Trophoblast cell (in vitro differentiated cells and primary cell): ENCODE data around the gene RAD23A.

ENCODE experiments used
- DNase-seq, 2 donors: peaks; one replicate each; pipeline ENCODE4 v3.0.0-alpha.2; 2016
- H2AFZ ChIP-seq: 2 replicates; pipeline ENCODE4 v1.6.1; 2013; ENCODE audit warnings: low read length, moderate library complexity, mild to moderate bottlenecking; ENCODE audit not compliant: insufficient read depth, poor library complexity
- H2AK5ac ChIP-seq: 2 replicates; pipeline ENCODE4 v1.6.1; 2013; ENCODE audit warnings: mild to moderate bottlenecking, low read length
- H2BK120ac ChIP-seq: 2 replicates; pipeline ENCODE4 v1.6.1; 2013; ENCODE audit warnings: low read length, mild to moderate bottlenecking, moderate library complexity; ENCODE audit not compliant: insufficient read depth, poor library complexity
- H2BK12ac ChIP-seq: 2 replicates; pipeline ENCODE4 v1.6.1; 2013; ENCODE audit warnings: mild to moderate bottlenecking, low read length, moderate library complexity
- H2BK5ac ChIP-seq: 2 replicates; pipeline ENCODE4 v1.6.1; 2013; ENCODE audit warnings: low read length, low read depth, moderate library complexity, mild to moderate bottlenecking; ENCODE audit not compliant: poor library complexity
- H3K14ac ChIP-seq: 2 replicates; pipeline ENCODE4 v1.6.1; 2013; ENCODE audit warnings: mild to moderate bottlenecking, low read length
- H3K18ac ChIP-seq: 2 replicates; pipeline ENCODE4 v1.6.1; 2013; ENCODE audit warnings: mild to moderate bottlenecking, low read length
- H3K23ac ChIP-seq: 2 replicates; pipeline ENCODE4 v1.6.1; 2013; ENCODE audit warnings: low read length
- H3K27ac ChIP-seq: 2 replicates; pipeline ENCODE4 v1.5.1; 2013; ENCODE audit warnings: low read depth, mild to moderate bottlenecking, inconsistent platforms, low read length, moderate library complexity
- H3K27me3 ChIP-seq: 2 replicates; pipeline ENCODE4 v1.6.1; 2013; ENCODE audit warnings: inconsistent platforms, mild to moderate bottlenecking, low read length, moderate library complexity; ENCODE audit not compliant: insufficient read depth
- H3K36me3 ChIP-seq, 2 experiments: 1 replicate in 1 of 2; 2 replicates in 1 of 2; pipeline ENCODE4 v1.6.1; 2013; ENCODE audit warnings: low read length in 2 of 2, mild to moderate bottlenecking in 2 of 2, moderate library complexity in 1 of 2; ENCODE audit not compliant: insufficient read depth in 2 of 2, control insufficient read depth in 1 of 2
- H3K4ac ChIP-seq: 2 replicates; pipeline ENCODE4 v1.6.1; 2013; ENCODE audit warnings: low read depth, mild to moderate bottlenecking, low read length, moderate library complexity
- H3K4me1 ChIP-seq, 2 experiments: 1 replicate in 1 of 2; 2 replicates in 1 of 2; pipeline ENCODE4 v1.6.1; 2013; ENCODE audit warnings: low read length in 2 of 2, mild to moderate bottlenecking in 2 of 2, moderate library complexity in 1 of 2; ENCODE audit not compliant: insufficient read depth in 2 of 2, control insufficient read depth in 1 of 2
- H3K4me2 ChIP-seq: 2 replicates; pipeline ENCODE4 v1.6.1; 2013; ENCODE audit warnings: inconsistent platforms, mild to moderate bottlenecking, low read length, moderate library complexity
- H3K4me3 ChIP-seq: 2 replicates; pipeline ENCODE4 v1.5.1; 2013; ENCODE audit warnings: mild to moderate bottlenecking, low read depth, low read length, inconsistent platforms
- H3K79me1 ChIP-seq: one replicate; pipeline ENCODE4 v1.6.1; 2013; ENCODE audit warnings: low read length
- H3K79me2 ChIP-seq: 2 replicates; pipeline ENCODE4 v1.6.1; 2013; ENCODE audit warnings: low read length, mild to moderate bottlenecking; ENCODE audit not compliant: control insufficient read depth, insufficient read depth, poor library complexity
- H3K9ac ChIP-seq: 2 replicates; pipeline ENCODE4 v1.6.1; 2013; ENCODE audit warnings: mild to moderate bottlenecking, low read length
- H3K9me3 ChIP-seq: 2 replicates; pipeline ENCODE4 v1.6.1; 2013; ENCODE audit warnings: low read depth, mild to moderate bottlenecking, control low read depth, inconsistent platforms, low read length; ENCODE audit not compliant: insufficient read depth
- H4K12ac ChIP-seq: 2 replicates; pipeline ENCODE4 v1.6.1; 2013; ENCODE audit warnings: low read depth, mild to moderate bottlenecking, low read length, moderate library complexity
- H4K8ac ChIP-seq: 2 replicates; pipeline ENCODE4 v1.6.1; 2013; ENCODE audit warnings: low read depth, mild to moderate bottlenecking, low read length, moderate library complexity
- H4K91ac ChIP-seq: one replicate; pipeline ENCODE4 v1.6.1; 2013; ENCODE audit warnings: low read depth, mild to moderate bottlenecking, low read length, moderate library complexity
- WGBS: extraction: QIAGEN DNeasy Blood & Tissue Kit; methylation state at CpG from one replicate; pipeline ENCODE4 v1.1.7; 2013; ENCODE audit warnings: missing lambda C conversion rate; ENCODE audit not compliant: insufficient read length, insufficient coverage; ENCODE audit errors: extremely low coverage; 5-methylcytosine and 5-hydroxymethylcytosine counted together

The RAD23A gene

DNA sequence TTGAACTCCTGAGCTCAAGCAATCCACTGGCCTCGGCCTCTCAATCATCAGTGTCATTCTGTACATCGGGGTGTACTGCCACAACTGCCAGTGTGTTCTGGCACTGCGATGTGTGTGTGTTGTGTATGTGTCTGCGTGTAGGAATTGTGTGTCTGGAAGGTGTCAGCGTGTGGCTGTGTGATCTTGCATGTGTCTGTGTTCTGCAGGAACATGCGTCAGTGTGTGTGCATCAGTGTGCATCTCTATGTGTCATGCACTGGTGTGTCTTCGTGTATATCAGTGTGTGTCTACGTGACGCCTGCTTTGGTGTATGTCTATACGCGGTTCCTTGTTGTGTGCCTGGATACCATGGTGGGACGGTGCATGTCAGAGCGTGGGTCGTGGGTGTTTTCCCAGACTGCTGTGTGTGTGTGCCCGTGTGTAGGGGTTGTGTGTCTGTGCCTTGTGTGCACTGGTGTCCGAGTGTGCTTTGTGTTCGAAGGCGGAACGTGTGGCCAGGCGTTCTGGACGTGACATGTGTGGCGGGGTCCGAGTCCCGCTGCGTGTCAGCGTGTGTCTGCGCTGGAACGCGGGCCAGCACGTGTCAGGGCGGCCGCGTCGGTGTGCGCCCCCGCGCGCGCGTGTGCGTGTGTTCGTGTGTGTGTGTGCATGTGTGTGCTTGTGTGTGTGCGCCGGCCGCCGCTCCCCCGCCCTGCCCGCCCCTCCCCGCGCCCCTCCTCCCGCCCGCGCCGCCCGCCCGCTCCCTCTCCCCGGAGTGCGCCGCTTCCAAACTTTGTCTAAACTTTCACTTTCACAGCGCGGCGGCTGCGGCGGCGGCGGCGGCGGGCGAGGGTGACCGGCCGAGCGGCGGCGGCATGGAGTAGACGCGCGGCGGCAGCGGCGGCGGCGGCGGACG lies 49.3 kb downstream of the RAD23A start, which contains the start of gene NFIX:
Gene NFIX (plus strand): TSS at position 775 of the 895 bp plus-strand sequence. CDS start 363 bp downstream, outside the sequence.
- H4K8ac ChIP-seq: no peak within 1 kb of the TSS
- no peaks in the 10 kb centered on the region for H3K79me2 ChIP-seq
- H3K9ac ChIP-seq: peak within 1 kb of the TSS; percentile 45
- no peak within 1 kb of the TSS for H4K91ac ChIP-seq
- H3K4me2 ChIP-seq: peak within 1 kb of the TSS; percentile 63
- H3K23ac ChIP-seq: peak within 1 kb of the TSS; percentile 64
- no peak within 1 kb of the TSS for H2AFZ ChIP-seq
- H3K4ac ChIP-seq: no peak within 1 kb of the TSS
- no peaks in the 10 kb centered on the region for H3K36me3 ChIP-seq
- peak in 1 of 2 donors; percentile 60 for DNase-seq
- no peaks in the 10 kb centered on the region for H3K79me1 ChIP-seq
- H3K27ac ChIP-seq: no peak within 1 kb of the TSS
- H2BK120ac ChIP-seq: no peak within 1 kb of the TSS
- H2BK12ac ChIP-seq: no peak within 1 kb of the TSS
- peak within 1 kb of the TSS; percentile 60 for H3K4me3 ChIP-seq
- no CpG with 5 or more reads among the region's 84 CpGs for WGBS
- H3K4me1 ChIP-seq: peaks cover 0 to 6% of the 10 kb centered on the region in 2 experiments
- H3K18ac ChIP-seq: no peak within 1 kb of the TSS
- H4K12ac ChIP-seq: no peak within 1 kb of the TSS
- peaks cover 50% of the 10 kb centered on the region for H3K27me3 ChIP-seq
- H3K9me3 ChIP-seq: peaks cover 29% of the 10 kb centered on the region
- no peak within 1 kb of the TSS for H2BK5ac ChIP-seq
- H3K14ac ChIP-seq: no peak within 1 kb of the TSS
- no peak within 1 kb of the TSS for H2AK5ac ChIP-seq

DNA sequence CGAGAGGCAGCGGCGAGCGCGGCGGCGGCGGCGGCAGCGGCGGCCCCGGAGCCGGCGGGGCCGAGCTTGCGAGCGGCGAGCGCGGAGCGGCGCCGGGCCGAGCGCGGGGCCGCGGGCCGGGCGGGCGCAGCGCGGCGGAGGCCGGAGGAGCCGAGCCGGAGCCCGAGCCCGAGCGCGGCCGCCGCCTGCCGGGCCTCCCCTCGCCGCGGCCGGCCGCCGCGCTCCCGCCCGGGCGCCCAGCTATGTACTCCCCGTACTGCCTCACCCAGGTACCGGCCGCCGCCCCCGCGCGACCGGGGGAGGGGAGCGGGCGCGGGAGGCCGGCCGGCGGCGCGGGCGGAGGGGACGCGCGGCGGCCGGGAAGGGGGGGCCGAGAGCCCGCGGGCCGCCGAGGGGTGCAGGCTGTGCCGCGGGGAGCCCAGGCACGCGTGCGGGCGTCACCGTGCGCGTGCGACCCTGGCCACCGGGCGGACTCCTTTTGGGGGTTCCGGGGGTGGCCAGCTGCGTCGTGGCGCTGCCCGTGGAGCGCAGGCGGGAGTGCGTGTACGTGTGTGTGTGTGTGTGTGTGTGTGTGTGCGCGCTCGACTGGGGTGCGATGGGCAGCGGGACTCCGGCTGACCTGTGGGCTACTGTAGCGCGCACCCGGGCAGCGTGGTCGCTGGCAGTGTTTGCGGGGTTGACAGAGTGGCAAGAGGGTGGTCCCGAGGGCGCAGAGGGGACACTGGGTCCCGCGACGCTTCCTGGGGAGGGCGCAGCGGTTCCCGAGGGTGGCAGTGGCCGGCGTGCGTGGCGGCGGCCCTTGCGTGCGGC lies 50.1 kb downstream of the RAD23A start:
- Histone ChIP-seq H3K18ac (no peak overlapping the region), H3K9me3 (peaks cover 28% of the 10 kb centered on the region), H4K91ac (no peak overlapping the region), H4K12ac (no peak overlapping the region), H2BK120ac (no peak overlapping the region), H3K23ac (no peak overlapping the region), H3K4me2 (peak overlapping the region; percentile 63), H3K79me1 (no peaks in the 10 kb centered on the region), H2BK5ac (no peak overlapping the region), H3K27ac (no peak overlapping the region), H4K8ac (no peak overlapping the region), H3K4ac (no peak overlapping the region), H3K4me3 (no peak overlapping the region), H3K9ac (no peak overlapping the region), H3K4me1 (peaks cover 0 to 6% of the 10 kb centered on the region in 2 experiments), H3K14ac (no peak overlapping the region), H3K27me3 (peaks cover 53% of the 10 kb centered on the region), H2AFZ (no peak overlapping the region), H2AK5ac (no peak overlapping the region), H3K36me3 (no peaks in the 10 kb centered on the region), H3K79me2 (no peaks in the 10 kb centered on the region), H2BK12ac (no peak overlapping the region)
- no peak for DNase-seq
- no CpG with 5 or more reads among the region's 129 CpGs for WGBS

DNA sequence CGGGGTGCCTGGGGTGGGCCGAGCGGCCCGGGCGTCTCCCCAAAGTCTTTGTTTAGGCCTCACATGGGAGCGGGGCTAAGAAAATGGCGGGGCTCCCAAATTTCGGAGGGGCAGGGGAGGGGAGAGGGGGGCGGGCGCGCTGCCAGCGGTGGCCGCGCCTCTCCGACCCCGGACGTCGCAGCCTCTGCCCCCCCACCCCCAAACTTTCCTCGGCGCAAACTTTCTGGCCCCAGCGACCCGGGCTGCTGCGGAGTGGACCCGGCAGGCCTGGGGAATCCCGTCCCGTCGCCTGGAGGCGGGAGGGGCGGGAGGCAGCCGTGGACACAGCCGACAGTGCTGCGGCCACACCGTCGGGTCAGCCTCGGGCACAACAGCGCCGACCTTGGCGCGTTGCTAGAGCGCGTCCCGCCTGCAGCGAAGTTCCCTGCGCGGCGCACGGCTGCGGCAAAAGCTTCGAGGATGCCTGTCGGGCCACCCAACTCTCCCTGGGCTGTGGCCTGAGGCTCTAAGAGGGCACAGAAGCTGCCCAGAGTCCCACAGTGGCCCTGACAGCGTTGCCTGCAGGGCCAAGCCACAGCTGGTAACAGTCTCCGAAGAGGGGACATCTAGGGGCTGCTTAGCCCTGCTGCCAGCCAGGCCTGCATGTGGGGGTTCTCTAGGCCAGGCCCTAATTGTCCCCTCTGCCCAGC lies 50.9 kb downstream of the RAD23A start:
- DNase-seq: peak in 1 of 2 donors; percentile 10
- no peak overlapping the region for H3K27ac ChIP-seq
- H4K91ac ChIP-seq: no peak overlapping the region
- no peak overlapping the region for H4K12ac ChIP-seq
- H3K4me1 ChIP-seq: peaks cover 0 to 6% of the 10 kb centered on the region in 2 experiments
- no peak overlapping the region for H2BK12ac ChIP-seq
- H3K18ac ChIP-seq: no peak overlapping the region
- H3K4me2 ChIP-seq: no peak overlapping the region
- no peak overlapping the region for H4K8ac ChIP-seq
- H3K14ac ChIP-seq: no peak overlapping the region
- H3K27me3 ChIP-seq: peaks cover 50% of the 10 kb centered on the region
- no peaks in the 10 kb centered on the region for H3K79me1 ChIP-seq
- WGBS: no CpG with 5 or more reads among the region's 52 CpGs
- no peaks in the 10 kb centered on the region for H3K79me2 ChIP-seq
- H3K36me3 ChIP-seq: no peaks in the 10 kb centered on the region
- no peak overlapping the region for H3K9ac ChIP-seq
- H3K23ac ChIP-seq: no peak overlapping the region
- no peak overlapping the region for H2AFZ ChIP-seq
- H3K4ac ChIP-seq: no peak overlapping the region
- no peak overlapping the region for H2BK5ac ChIP-seq
- no peak overlapping the region for H3K4me3 ChIP-seq
- H3K9me3 ChIP-seq: peaks cover 31% of the 10 kb centered on the region
- no peak overlapping the region for H2AK5ac ChIP-seq
- no peak overlapping the region for H2BK120ac ChIP-seq
